ENCODE data around the gene DCX. TPM values are rescaled to one million over a fixed set of nuclear protein-coding genes. Genes with fewer than 3 reads are reported as not detected.

DCX gene
- total RNA-seq, 1 experiment from 2014 or later, result 0.13 TPM

GRCh38 chrX:111318901-111319300, 93.1 kb downstream of the DCX start:
- H3K36me3 ChIP-seq (ENCODE audit: control insufficient read depth, insufficient read depth, low read length), result no peaks in the 10 kb centered on the region
- TF ChIP-seq POLR2AphosphoS5 (IDR thresholded peaks at IDR 0.05; ENCODE audit: low read depth, low read length) (no peak), SIN3A (IDR thresholded peaks at IDR 0.05; ENCODE audit: borderline replicate concordance, insufficient read depth, low read depth, low read length) (no peak), TCF7L2 (IDR thresholded peaks at IDR 0.05; ENCODE audit: low read depth, low read length) (no peak), CTCF (IDR thresholded peaks at IDR 0.05) (no peak), REST (IDR thresholded peaks at IDR 0.05; ENCODE audit: insufficient read depth in 1 of 2, low read depth in 2 of 2, low read length in 1 of 2) (no peak)
- CTCF ChIA-PET, result no interaction called here
- no peaks in the 10 kb centered on the region for H3K9me3 ChIP-seq (ENCODE audit: control insufficient read depth, insufficient read depth, low read depth, low read length)
- H3K27ac ChIP-seq (ENCODE audit: low read length), result no peak overlapping the region
- H3K4me1 ChIP-seq (ENCODE audit: control insufficient read depth, insufficient read depth, low read length), result no peaks in the 10 kb centered on the region
- POLR2A ChIA-PET, result no interaction called here
- H3K27me3 ChIP-seq (ENCODE audit: control insufficient read depth, insufficient read depth, low read length), result no peaks in the 10 kb centered on the region
- in situ Hi-C loops (cut with HindIII; ENCODE audit: low pct_unique_long_range_greater_than_20kb, low sequenced_read_pairs) (no loop called here), intact Hi-C loops (cut with micrococcal nuclease; ENCODE audit: unreplicated experiment) (no loop called here)
- BruUV-seq (replicated peaks), result no TSS peak
- H3K4me3 ChIP-seq (ENCODE audit: low read depth in 2 of 2, low read length in 2 of 2), result no peak overlapping the region
- no peak for DNase-seq (ENCODE audit: low read depth, low spot score)
- no peak for ATAC-seq

- ChIA-PET POLR2A (no interaction called here), CTCF (no interaction called here)
- ATAC-seq (no peak), DNase-seq (ENCODE audit: low read depth, low spot score) (no peak)
- no peaks in the 10 kb centered on the region for H3K4me1 ChIP-seq (ENCODE audit: control insufficient read depth, insufficient read depth, low read length)
- H3K4me3 ChIP-seq (ENCODE audit: low read depth in 2 of 2, low read length in 2 of 2), result no peak overlapping the region
- H3K27me3 ChIP-seq (ENCODE audit: control insufficient read depth, insufficient read depth, low read length), result no peaks in the 10 kb centered on the region
- intact Hi-C loops (cut with micrococcal nuclease; ENCODE audit: unreplicated experiment), result no loop called here
- no peak overlapping the region for H3K27ac ChIP-seq (ENCODE audit: low read length)
- no peaks in the 10 kb centered on the region for H3K36me3 ChIP-seq (ENCODE audit: control insufficient read depth, insufficient read depth, low read length)
- H3K9me3 ChIP-seq (ENCODE audit: control insufficient read depth, insufficient read depth, low read depth, low read length), result no peaks in the 10 kb centered on the region
- TF ChIP-seq SIN3A (IDR thresholded peaks at IDR 0.05; ENCODE audit: borderline replicate concordance, insufficient read depth, low read depth, low read length) (no peak), POLR2AphosphoS5 (IDR thresholded peaks at IDR 0.05; ENCODE audit: low read depth, low read length) (no peak), CTCF (IDR thresholded peaks at IDR 0.05) (no peak), REST (IDR thresholded peaks at IDR 0.05; ENCODE audit: insufficient read depth in 1 of 2, low read depth in 2 of 2, low read length in 1 of 2) (no peak), TCF7L2 (IDR thresholded peaks at IDR 0.05; ENCODE audit: low read depth, low read length) (no peak)
- in situ Hi-C loops (cut with HindIII; ENCODE audit: low pct_unique_long_range_greater_than_20kb, low sequenced_read_pairs), result no loop called here
- BruUV-seq (replicated peaks), result no TSS peak
These were observed 102.9 kb downstream of the DCX start for GRCh38 chrX:111309083-111309482.

All from Panc1 (cell line).